Smooth muscle cell (in vitro differentiated cells): Measurements from ENCODE around the gene MBL2. TPM values are rescaled to one million over a fixed set of nuclear protein-coding genes. Genes with fewer than 3 reads are reported as not detected.

Experiments used
- DNase-seq: peaks from one replicate; lab custom pipeline; 2025; ENCODE audit not compliant: unreplicated experiment; lab: John Stamatoyannopoulos, UW
- H2AFZ ChIP-seq: fragments of 200-600 bp; sonication (generic); 2 replicates; pipeline ENCODE4 v1.6.0; 2016; ENCODE audit warnings: antibody characterized with exemption, low read depth, mild to moderate bottlenecking
- H3F3A ChIP-seq: fragments of 200-600 bp; sonication (generic); 2 replicates; pipeline ENCODE4 v1.6.0; 2017; ENCODE audit warnings: antibody characterized with exemption, low read depth
- H3K27ac ChIP-seq: fragments of 200-600 bp; sonication (generic); 2 replicates; pipeline ENCODE4 v1.5.1; 2016; ENCODE audit warnings: low read depth, mild to moderate bottlenecking
- H3K27me3 ChIP-seq: fragments of 200-600 bp; sonication (generic); 2 replicates; pipeline ENCODE4 v1.6.1; 2016; ENCODE audit warnings: low read depth, mild to moderate bottlenecking
- H3K36me3 ChIP-seq: fragments of 200-600 bp; sonication (generic); 2 replicates; pipeline ENCODE4 v1.5.1; 2016; ENCODE audit warnings: low read depth
- H3K4me1 ChIP-seq: fragments of 200-600 bp; sonication (generic); 2 replicates; pipeline ENCODE4 v1.5.1; 2016; ENCODE audit warnings: low read depth
- H3K4me2 ChIP-seq: fragments of 200-600 bp; sonication (generic); 2 replicates; pipeline ENCODE4 v1.6.0; 2016; ENCODE audit warnings: mild to moderate bottlenecking
- H3K4me3 ChIP-seq: fragments of 200-600 bp; sonication (generic); 2 replicates; pipeline ENCODE4 v1.5.1; 2016; ENCODE audit warnings: mild to moderate bottlenecking
- H3K79me2 ChIP-seq: fragments of 200-600 bp; sonication (generic); 2 replicates; pipeline ENCODE4 v1.6.0; 2016; ENCODE audit warnings: low read depth, mild to moderate bottlenecking
- H3K9ac ChIP-seq: fragments of 200-600 bp; sonication (generic); 2 replicates; pipeline ENCODE4 v1.6.0; 2016; ENCODE audit warnings: low read depth
- H3K9me3 ChIP-seq: fragments of 200-600 bp; sonication (generic); replicated peaks from 2 replicates; pipeline ENCODE4 v1.5.1; 2016; ENCODE audit warnings: low read depth
- H4K20me1 ChIP-seq: fragments of 200-600 bp; sonication (generic); 2 replicates; pipeline ENCODE4 v1.6.0; 2016; ENCODE audit warnings: low read depth
- CTCF ChIP-seq: fragments of 200-600 bp; sonication (generic); IDR thresholded peaks from 2 replicates; pipeline ENCODE4 v1.5.1; 2017; ENCODE audit warnings: borderline replicate concordance, mild to moderate bottlenecking, antibody characterized with exemption; ENCODE audit not compliant: insufficient read depth, poor library complexity, severe bottlenecking
- WGBS: methylation state at CpG from one replicate; pipeline ENCODE4 v1.1.7; 2016; ENCODE audit warnings: low lambda C conversion rate; 5-methylcytosine and 5-hydroxymethylcytosine counted together
- polyA plus RNA-seq: library from polyadenylated mRNA; unstranded; fragments of >200 nt; fragmentation: Nextera tagmentation; extraction: Ambion mirVana; gene quantifications from 2 replicates; pipeline ENCODE4 v1.2.1, GENCODE V29; 2016
- total RNA-seq: library from RNA; depleted of rRNA; stranded (reverse); fragments of >200 nt; gene quantifications from 2 replicates; pipeline ENCODE4 v1.2.3, GENCODE V29; 2014

MBL2 gene
- total and polyA plus RNA-seq, 2 experiments from 2014 or later, result 0.04 TPM; not detected in 1

DNA sequence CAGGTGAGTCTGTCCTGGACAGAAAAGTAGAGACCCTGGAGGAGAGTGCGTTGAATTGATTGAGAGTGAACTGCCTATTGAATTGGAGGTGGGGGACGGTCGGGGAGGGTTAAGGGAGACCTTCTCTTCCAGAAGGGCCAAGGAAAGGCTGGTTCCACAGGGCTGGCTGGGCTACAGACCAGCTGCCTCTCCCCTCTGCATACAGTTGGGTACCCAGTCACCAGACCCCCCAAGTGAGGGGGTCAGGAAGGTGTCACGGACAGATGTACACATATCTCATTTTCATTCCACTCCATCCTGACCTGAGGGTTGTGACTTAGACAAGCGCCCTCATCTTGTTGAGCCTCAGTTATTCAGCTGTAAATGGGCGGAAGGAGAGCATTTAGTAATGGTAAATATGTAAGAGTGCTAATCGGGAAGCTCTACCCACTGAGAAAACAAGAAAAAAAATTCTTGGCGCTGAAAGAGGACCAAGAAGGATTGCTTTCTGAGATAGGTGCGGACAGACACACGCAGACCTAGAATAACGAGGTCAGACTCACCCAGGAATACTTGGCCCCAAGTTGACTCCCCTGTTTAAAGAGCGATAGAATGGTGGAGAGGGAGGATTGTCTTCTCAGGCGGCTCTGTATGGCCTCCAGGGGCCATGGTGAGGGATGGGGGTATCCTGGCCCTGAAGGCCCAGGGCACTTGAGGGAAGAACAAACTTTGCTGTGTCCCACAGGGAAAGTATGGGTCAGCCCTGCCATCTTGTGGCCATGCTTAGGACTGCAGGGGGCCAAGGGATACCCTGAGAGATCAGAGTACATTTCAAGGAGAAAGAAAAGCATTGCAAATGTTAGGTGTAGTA is 7.2 kb upstream of the MBL2 start:
- no peaks in the 10 kb centered on the region for H3K27me3 ChIP-seq
- no peak overlapping the region for H3K9ac ChIP-seq
- peak; percentile 99 for TF ChIP-seq CTCF
- 79% methylated on average over 13 of the region's 13 CpGs for WGBS
- H3K4me3 ChIP-seq, result no peak overlapping the region
- no peaks in the 10 kb centered on the region for H3K9me3 ChIP-seq
- H2AFZ ChIP-seq, result no peak overlapping the region
- H3K27ac ChIP-seq, result no peak overlapping the region
- H3K79me2 ChIP-seq, result no peaks in the 10 kb centered on the region
- no peak overlapping the region for H3K4me2 ChIP-seq
- no peaks in the 10 kb centered on the region for H3F3A ChIP-seq
- no peaks in the 10 kb centered on the region for H4K20me1 ChIP-seq
- DNase-seq, result peak; percentile 50
- no peaks in the 10 kb centered on the region for H3K4me1 ChIP-seq
- no peaks in the 10 kb centered on the region for H3K36me3 ChIP-seq

GRCh38 chr10:52778511-52779392 is 6.2 kb upstream of the MBL2 start:
- Histone ChIP-seq H3K36me3 (no peaks in the 10 kb centered on the region), H2AFZ (no peak overlapping the region), H3K9me3 (no peaks in the 10 kb centered on the region), H3K27me3 (no peaks in the 10 kb centered on the region), H3K79me2 (no peaks in the 10 kb centered on the region), H3K9ac (no peak overlapping the region), H3K4me3 (no peak overlapping the region), H4K20me1 (no peaks in the 10 kb centered on the region), H3K27ac (no peak overlapping the region), H3K4me2 (no peak overlapping the region), H3F3A (no peaks in the 10 kb centered on the region), H3K4me1 (no peaks in the 10 kb centered on the region)
- no peak for DNase-seq
- TF ChIP-seq CTCF, result peak; percentile 45
- 85% methylated on average over 39 of the region's 42 CpGs for WGBS

- no peaks in the 10 kb centered on the region for H3K79me2 ChIP-seq
- no peaks in the 10 kb centered on the region for H3K9me3 ChIP-seq
- DNase-seq, result no peak
- H3F3A ChIP-seq, result no peaks in the 10 kb centered on the region
- WGBS, result 72% methylated on average over 5 of the region's 5 CpGs
- no peaks in the 10 kb centered on the region for H3K36me3 ChIP-seq
- H3K27ac ChIP-seq, result no peak overlapping the region
- H4K20me1 ChIP-seq, result no peaks in the 10 kb centered on the region
- H2AFZ ChIP-seq, result no peak overlapping the region
- no peaks in the 10 kb centered on the region for H3K4me1 ChIP-seq
- no peak for TF ChIP-seq CTCF
- H3K4me3 ChIP-seq, result no peak overlapping the region
- no peak overlapping the region for H3K4me2 ChIP-seq
- no peaks in the 10 kb centered on the region for H3K27me3 ChIP-seq
- no peak overlapping the region for H3K9ac ChIP-seq
These were observed 4.8 kb upstream of the MBL2 start for GRCh38 chr10:52777414-52777813.
